T-helper 1 cell treated with Interleukin-12 subunit alpha and Interleukin-12 subunit beta and Interleukin-4 antibody, amounts not matched to agents 30 μg/mL and 1 μg/mL, for 36 hours (primary cell): ENCODE results near the gene RBM23.
A peak's percentile ranks its signal among the peaks of the same experiment; 100 is the strongest.
"Not testable (repeated sequence)": the region's sequence is repeated elsewhere in the genome, so short reads cannot be mapped to it uniquely, and the experiment has no call there.

ENCODE experiments used
- H3K27ac Mint-ChIP-seq: one replicate; pipeline ENCODE4 v1.8.0; 2021; ENCODE audit warnings: mild to moderate bottlenecking, mixed read lengths
- H3K27me3 Mint-ChIP-seq: one replicate; pipeline ENCODE4 v1.8.0; 2021; ENCODE audit warnings: low read depth, mixed read lengths
- H3K36me3 Mint-ChIP-seq: one replicate; pipeline ENCODE4 v1.8.0; 2021; ENCODE audit warnings: low read depth, mixed read lengths
- H3K4me1 Mint-ChIP-seq: one replicate; pipeline ENCODE4 v1.8.0; 2021; ENCODE audit warnings: low read depth, mixed read lengths
- H3K4me3 Mint-ChIP-seq: one replicate; pipeline ENCODE4 v1.8.0; 2021; ENCODE audit warnings: mild to moderate bottlenecking, moderate library complexity, mixed read lengths
- H3K9me3 Mint-ChIP-seq: one replicate; pipeline ENCODE4 v1.8.0; 2021; ENCODE audit warnings: mixed read lengths

The RBM23 gene

GRCh38 chr14:22918804-22919600 lies at the start of gene RBM23:
TSS of gene RBM23 (minus strand) at chr14:22919149.
- Mint-ChIP-seq H3K27me3 (peaks cover 4% of the 10 kb centered on the region), H3K4me3 (peak within 1 kb of the TSS; percentile 96), H3K27ac (peak within 1 kb of the TSS; percentile 100), H3K4me1 (peaks cover 42% of the 10 kb centered on the region), H3K9me3 (no peaks in the 10 kb centered on the region), H3K36me3 (peaks cover 39% of the 10 kb centered on the region)

GRCh38 chr14:22966783-22967269 lies 47.9 kb upstream of the RBM23 start:
- Mint-ChIP-seq H3K36me3 (no peaks in the 10 kb centered on the region), H3K4me3 (no peak overlapping the region), H3K27ac (no peak overlapping the region), H3K27me3 (peaks cover 12% of the 10 kb centered on the region), H3K9me3 (no peaks in the 10 kb centered on the region), H3K4me1 (no peaks in the 10 kb centered on the region)

- H3K4me1 Mint-ChIP-seq, H3K27ac Mint-ChIP-seq, H3K4me3 Mint-ChIP-seq, H3K9me3 Mint-ChIP-seq, H3K36me3 Mint-ChIP-seq: not testable (repeated sequence)
- peaks cover 14% of the 10 kb centered on the region for H3K27me3 Mint-ChIP-seq
These were observed 47.2 kb upstream of the RBM23 start for GRCh38 chr14:22965916-22966782.

GRCh38 chr14:22962061-22962676 lies 43.2 kb upstream of the RBM23 start:
- Mint-ChIP-seq H3K4me3 (no peak overlapping the region), H3K27me3 (peaks cover 21% of the 10 kb centered on the region), H3K9me3 (no peaks in the 10 kb centered on the region), H3K36me3 (no peaks in the 10 kb centered on the region), H3K27ac (no peak overlapping the region), H3K4me1 (peaks cover 2% of the 10 kb centered on the region)

GRCh38 chr14:22955702-22956569 lies 37.0 kb upstream of the RBM23 start:
- Mint-ChIP-seq H3K9me3 (no peaks in the 10 kb centered on the region), H3K4me1 (peaks cover 18% of the 10 kb centered on the region), H3K36me3 (peaks cover 13% of the 10 kb centered on the region), H3K27me3 (peaks cover 8% of the 10 kb centered on the region), H3K27ac (peak overlapping the region; percentile 85), H3K4me3 (peak overlapping the region; percentile 90)

- peaks cover 16% of the 10 kb centered on the region for H3K36me3 Mint-ChIP-seq
These were observed 33.5 kb upstream of the RBM23 start for GRCh38 chr14:22952418-22952817.

GRCh38 chr14:22951795-22952194 lies 32.8 kb upstream of the RBM23 start:
- not testable (repeated sequence) for H3K4me3 Mint-ChIP-seq, H3K27me3 Mint-ChIP-seq, H3K9me3 Mint-ChIP-seq, H3K27ac Mint-ChIP-seq
- peaks cover 16% of the 10 kb centered on the region for H3K4me1 Mint-ChIP-seq
- peaks cover 22% of the 10 kb centered on the region for H3K36me3 Mint-ChIP-seq

More at GRCh38 chr14:22952418-22952817, 33.5 kb upstream of the RBM23 start:
- H3K27ac Mint-ChIP-seq, result no peak overlapping the region
- H3K4me3 Mint-ChIP-seq, result no peak overlapping the region
- no peaks in the 10 kb centered on the region for H3K27me3 Mint-ChIP-seq
- H3K4me1 Mint-ChIP-seq, result peaks cover 17% of the 10 kb centered on the region
- no peaks in the 10 kb centered on the region for H3K9me3 Mint-ChIP-seq

GRCh38 chr14:22945642-22946041 lies 26.7 kb upstream of the RBM23 start:
- Mint-ChIP-seq H3K27ac (no peak overlapping the region), H3K9me3 (no peaks in the 10 kb centered on the region), H3K36me3 (peaks cover 15% of the 10 kb centered on the region), H3K4me1 (no peaks in the 10 kb centered on the region), H3K4me3 (no peak overlapping the region), H3K27me3 (no peaks in the 10 kb centered on the region)

GRCh38 chr14:22939684-22940083 lies 20.7 kb upstream of the RBM23 start:
- peaks cover 7% of the 10 kb centered on the region for H3K36me3 Mint-ChIP-seq
- H3K4me3 Mint-ChIP-seq, result no peak overlapping the region
- H3K9me3 Mint-ChIP-seq, result no peaks in the 10 kb centered on the region
- no peaks in the 10 kb centered on the region for H3K27me3 Mint-ChIP-seq
- H3K4me1 Mint-ChIP-seq, result no peaks in the 10 kb centered on the region
- H3K27ac Mint-ChIP-seq, result no peak overlapping the region

GRCh38 chr14:22935156-22935555 lies 16.2 kb upstream of the RBM23 start:
- H3K27me3 Mint-ChIP-seq, result no peaks in the 10 kb centered on the region
- H3K4me3 Mint-ChIP-seq, result no peak overlapping the region

GRCh38 chr14:22932146-22932545 lies 13.2 kb upstream of the RBM23 start:
- Mint-ChIP-seq H3K4me3 (no peak overlapping the region), H3K27ac (no peak overlapping the region), H3K27me3 (no peaks in the 10 kb centered on the region), H3K9me3 (no peaks in the 10 kb centered on the region), H3K36me3 (no peaks in the 10 kb centered on the region), H3K4me1 (peaks cover 11% of the 10 kb centered on the region)

More at GRCh38 chr14:22935156-22935555, 16.2 kb upstream of the RBM23 start:
- H3K27ac Mint-ChIP-seq, result no peak overlapping the region
- no peaks in the 10 kb centered on the region for H3K9me3 Mint-ChIP-seq
- H3K4me1 Mint-ChIP-seq, result no peaks in the 10 kb centered on the region
- H3K36me3 Mint-ChIP-seq, result no peaks in the 10 kb centered on the region

GRCh38 chr14:22929961-22930364 lies 11.0 kb upstream of the RBM23 start:
- H3K4me1 Mint-ChIP-seq, result peaks cover 24% of the 10 kb centered on the region
- no peak overlapping the region for H3K4me3 Mint-ChIP-seq
- peaks cover 11% of the 10 kb centered on the region for H3K36me3 Mint-ChIP-seq
- H3K9me3 Mint-ChIP-seq, result no peaks in the 10 kb centered on the region
- no peaks in the 10 kb centered on the region for H3K27me3 Mint-ChIP-seq
- H3K27ac Mint-ChIP-seq, result no peak overlapping the region

GRCh38 chr14:22929104-22929960 lies 10.4 kb upstream of the RBM23 start, which contains the start of gene PRMT5:
TSS of gene PRMT5 (minus strand) at chr14:22929376. CDS start at chr14:22929361, 15 bp downstream.
- peaks cover 24% of the 10 kb centered on the region for H3K4me1 Mint-ChIP-seq
- no peak within 1 kb of the TSS for H3K4me3 Mint-ChIP-seq

More at GRCh38 chr14:22929104-22929960, 10.4 kb upstream of the RBM23 start, which contains the start of gene PRMT5:
- H3K36me3 Mint-ChIP-seq, result peaks cover 17% of the 10 kb centered on the region
- no peaks in the 10 kb centered on the region for H3K9me3 Mint-ChIP-seq
- no peak within 1 kb of the TSS for H3K27ac Mint-ChIP-seq
- H3K27me3 Mint-ChIP-seq, result no peaks in the 10 kb centered on the region
